ENCODE measurements around the gene HMGCL. TPM values are rescaled to one million over a fixed set of nuclear protein-coding genes. Genes with fewer than 3 reads are reported as not detected.
"Not testable (repeated sequence)": the region's sequence is repeated elsewhere in the genome, so short reads cannot be mapped to it uniquely, and the experiment has no call there.

Gene HMGCL
- total RNA-seq, 1 donor from 2014 or later, result 32.8 TPM

DNA sequence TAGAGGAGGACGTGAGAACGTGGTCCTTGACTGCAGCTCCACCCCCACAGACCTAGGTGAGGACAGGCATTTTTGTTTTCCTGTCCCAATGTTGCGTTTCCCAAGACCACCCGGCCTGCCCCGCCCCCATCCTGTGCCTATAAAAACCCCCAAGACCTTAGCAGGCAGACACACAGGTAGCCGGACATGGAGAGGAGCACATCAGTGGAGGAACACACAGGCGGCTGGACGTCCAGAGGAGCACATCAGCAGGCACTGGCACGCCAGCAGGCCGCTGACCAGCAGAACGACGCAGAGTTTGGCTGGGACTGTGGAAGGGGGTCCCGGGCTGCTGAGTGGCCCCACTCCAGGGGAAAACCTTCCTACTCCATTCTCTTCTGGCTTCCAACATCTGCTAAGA is 12.7 kb upstream of the HMGCL start:
- DNase-seq (ENCODE audit: missing footprints) (no peak), ATAC-seq (no peak)
- intact Hi-C loops (cut with DNase I), result no loop called here

DNA sequence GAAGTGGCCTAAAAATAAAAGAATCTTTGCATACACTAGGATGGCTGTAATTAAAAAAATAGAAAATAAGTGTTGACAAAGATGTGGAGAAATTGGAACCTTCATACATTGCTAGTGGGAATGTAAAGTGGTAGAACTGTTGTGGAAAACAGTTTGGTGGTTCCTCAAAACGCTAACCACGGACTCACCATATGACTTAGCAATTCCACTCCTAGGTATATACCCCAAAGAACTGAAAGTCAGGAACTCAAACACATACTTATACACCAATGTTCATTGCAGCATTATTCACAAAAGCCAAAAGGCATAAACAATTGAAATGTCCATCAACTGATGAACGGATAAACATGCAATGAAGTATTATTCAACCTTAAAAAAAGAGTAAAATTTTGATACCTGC is 10.8 kb upstream of the HMGCL start:
- ATAC-seq, result no peak
- intact Hi-C loops (cut with DNase I), result no loop called here
- no peak for DNase-seq (ENCODE audit: missing footprints)

DNA sequence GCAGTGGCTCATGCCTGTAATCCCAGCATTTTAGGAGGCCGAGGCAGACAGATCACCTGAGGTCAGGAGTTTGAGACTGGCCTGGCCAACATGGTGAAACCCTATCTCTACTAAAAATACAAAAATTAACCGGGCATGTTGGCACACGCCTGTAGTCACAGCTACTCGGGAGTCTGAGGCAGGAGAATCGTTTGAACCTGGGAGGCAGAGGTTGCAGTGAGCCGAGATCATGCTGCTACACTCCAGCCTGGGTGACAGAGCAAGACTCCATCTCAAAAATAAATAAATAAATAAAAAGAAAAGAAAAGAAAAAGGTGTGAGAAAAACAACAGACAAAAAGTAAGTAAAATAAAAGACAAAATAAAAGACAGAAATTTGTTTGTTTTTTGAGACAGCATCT is 8.9 kb upstream of the HMGCL start:
- DNase-seq (ENCODE audit: missing footprints); intact Hi-C loops (cut with DNase I); ATAC-seq: not testable (repeated sequence)

DNA sequence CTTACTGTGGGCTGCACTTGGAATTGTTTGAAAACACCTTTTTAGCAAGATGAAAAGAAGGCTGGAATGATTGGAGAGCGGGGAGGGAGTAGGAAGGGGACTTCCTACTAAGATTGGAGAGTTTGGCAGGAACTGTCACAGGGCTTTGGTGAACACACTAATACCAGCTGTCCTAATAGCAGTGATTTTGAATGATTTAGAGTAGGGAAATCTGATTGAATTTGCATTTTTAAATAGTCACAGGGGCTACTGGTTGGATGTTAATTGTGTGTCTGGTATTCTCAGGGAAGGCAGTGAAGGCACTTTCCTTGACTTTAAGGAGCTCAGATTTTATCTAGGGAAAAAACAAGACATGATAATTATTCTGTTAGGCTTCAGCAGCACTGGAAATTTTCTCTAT is 2.5 kb upstream of the HMGCL start:
- ATAC-seq (no peak), DNase-seq (ENCODE audit: missing footprints) (no peak)
- intact Hi-C loops (cut with DNase I), result loop anchor here (5.0 kb wide), 1 partner anchor 40 kb away; the partner anchor contains the start of gene FUCA1

DNA sequence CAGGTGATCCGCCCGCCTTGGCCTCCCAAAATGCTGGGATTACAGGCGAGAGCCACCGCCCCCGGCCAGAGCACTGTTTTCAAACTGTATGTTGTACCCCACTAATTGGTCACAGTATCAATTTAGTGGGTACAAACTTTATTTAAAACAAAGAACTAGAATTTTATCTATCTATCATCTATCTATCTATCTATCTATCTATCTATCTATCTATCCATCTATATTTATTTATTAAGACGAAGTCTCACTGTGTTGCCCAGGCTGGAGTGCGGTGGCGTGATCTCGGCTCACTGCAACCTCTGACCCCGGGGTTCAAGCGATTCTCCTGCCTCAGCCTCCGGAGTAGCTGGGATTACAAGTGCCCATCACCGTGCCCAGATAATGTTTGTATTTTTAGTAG is 1.4 kb upstream of the HMGCL start:
- intact Hi-C loops (cut with DNase I), result loop anchor here (5.0 kb wide), 1 partner anchor 41 kb away; the partner anchor contains the start of gene FUCA1
- not testable (repeated sequence) for DNase-seq (ENCODE audit: missing footprints); ATAC-seq

DNA sequence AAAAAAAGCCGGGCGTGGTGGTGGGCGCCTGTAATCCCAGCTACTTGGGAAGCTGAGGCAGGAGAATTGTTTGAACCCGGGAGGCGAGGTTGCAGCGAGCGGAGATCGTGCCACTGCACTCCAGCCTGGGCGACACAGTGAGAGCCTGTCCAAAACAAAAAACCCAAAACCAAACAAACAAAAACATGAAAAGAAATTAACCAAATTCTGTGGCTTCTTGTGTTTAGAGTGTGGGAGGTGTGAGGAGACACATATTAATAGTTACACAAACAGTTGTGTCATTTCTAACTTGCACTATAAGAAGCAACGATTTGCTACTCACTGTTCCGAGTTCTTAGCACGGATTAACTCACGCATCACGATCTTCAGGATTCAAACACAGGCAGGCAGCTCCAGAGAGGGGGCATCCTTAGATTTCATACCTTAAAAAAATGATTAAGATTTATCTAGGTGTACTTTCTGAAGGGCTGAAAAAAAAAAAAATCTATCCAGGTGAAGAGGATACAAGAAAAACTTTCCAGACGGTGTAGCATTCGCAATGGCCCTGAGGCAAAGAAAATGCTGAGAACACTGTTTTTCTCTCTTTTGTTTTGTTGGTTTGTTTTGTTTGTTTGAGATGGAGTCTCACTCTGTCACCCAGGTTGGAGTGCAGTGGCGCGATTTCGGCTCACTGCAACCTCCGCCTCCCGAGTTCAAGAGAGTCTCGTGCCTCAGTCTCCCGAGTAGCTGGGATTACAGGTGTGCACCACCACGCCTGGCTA is 713 bp upstream of the HMGCL start:
- ATAC-seq (no peak), DNase-seq (ENCODE audit: missing footprints) (no peak)
- intact Hi-C loops (cut with DNase I), result loop anchor here (2.0 to 5.0 kb wide), 2 partner anchors 25 to 41 kb away; partner anchors contain the start of genes FUCA1 and GALE

DNA sequence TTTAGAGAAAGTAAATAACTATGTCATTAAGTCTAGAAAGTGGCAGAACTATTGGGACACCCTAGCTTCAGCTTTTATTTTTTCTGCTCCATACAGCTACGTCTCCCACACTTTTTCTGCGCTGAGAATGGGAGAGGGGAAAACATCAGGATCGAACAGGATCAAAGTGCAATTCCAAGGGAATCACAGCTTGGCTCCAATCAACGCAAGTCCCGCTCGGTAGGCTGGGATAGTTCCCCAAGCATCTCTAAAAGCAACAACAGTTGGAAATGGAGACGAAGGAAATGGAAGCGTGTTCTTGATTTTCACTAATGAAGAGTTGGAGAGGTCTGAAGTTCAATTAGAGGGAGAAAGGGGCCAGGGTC is 536 bp downstream of the HMGCL start:
- intact Hi-C loops (cut with DNase I), result loop anchor here (2.0 to 5.0 kb wide), 2 partner anchors 24 to 43 kb away; partner anchors contain the start of genes FUCA1 and GALE
- DNase-seq (ENCODE audit: missing footprints) (no peak), ATAC-seq (no peak)

DNA sequence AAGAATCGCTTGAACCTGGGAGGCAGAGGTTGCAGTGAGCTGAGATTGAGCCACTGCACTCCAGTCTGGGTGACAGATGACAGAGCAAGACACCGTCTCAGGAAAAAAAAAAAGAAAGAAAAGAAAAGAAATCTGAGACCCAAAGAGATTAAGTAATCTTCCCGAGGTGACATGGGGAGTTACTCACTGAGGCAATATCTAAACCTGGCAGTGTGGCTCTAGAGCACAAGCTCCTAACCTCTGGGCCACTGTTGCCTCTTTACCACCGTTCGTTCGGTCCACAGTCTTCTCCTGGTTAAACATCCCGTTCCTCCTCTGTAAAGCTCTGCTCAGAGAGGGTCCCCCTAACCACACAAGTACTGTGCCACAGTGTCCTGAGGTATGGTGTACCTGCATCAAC is 1.5 kb downstream of the HMGCL start:
- intact Hi-C loops (cut with DNase I), result loop anchor here (2.0 kb wide), 1 partner anchor 23 kb away; the partner anchor contains the start of gene GALE
- ATAC-seq (no peak), DNase-seq (ENCODE audit: missing footprints) (no peak)

DNA sequence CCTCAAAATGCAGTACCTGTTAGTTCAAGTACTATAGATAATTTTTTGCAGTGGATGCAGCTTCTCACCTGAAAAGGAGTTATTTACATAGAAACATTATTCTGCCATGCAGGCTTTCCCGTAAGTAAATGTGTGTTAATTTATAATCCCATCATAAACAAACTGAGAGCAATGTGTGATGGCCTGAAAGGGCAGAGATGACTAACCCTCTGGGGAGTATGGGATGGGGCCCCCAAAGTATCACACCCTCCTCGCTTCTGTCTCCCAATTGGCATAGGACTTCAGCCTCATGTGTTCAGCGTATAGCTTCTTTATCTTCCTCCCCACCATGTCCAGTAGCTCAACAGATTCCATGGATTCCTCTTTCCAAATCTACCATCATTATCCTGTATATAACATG is 7.6 kb downstream of the HMGCL start:
- intact Hi-C loops (cut with DNase I), result no loop called here
- ATAC-seq, result no peak
- no peak for DNase-seq (ENCODE audit: missing footprints)

DNA sequence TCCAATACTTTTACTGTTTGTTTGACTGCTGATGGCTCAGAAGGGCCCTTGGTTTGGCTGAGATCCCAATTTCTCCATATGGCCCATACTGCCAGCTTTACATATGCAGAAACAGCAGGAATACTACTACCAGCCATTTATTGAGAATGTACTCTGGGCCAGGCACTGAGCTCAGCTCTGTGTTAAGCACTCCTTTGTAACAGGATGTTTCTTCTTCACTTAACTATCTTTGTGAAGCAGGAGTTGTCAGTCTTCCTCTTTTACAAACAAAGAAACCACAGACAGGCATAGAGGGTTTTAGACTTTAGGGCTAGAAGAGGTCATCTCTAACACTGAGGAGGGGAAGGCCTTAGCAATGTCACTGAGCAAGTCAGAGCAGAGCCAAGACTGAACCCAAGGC is 8.3 kb downstream of the HMGCL start:
- intact Hi-C loops (cut with DNase I), result no loop called here
- ATAC-seq, result no peak

DNA sequence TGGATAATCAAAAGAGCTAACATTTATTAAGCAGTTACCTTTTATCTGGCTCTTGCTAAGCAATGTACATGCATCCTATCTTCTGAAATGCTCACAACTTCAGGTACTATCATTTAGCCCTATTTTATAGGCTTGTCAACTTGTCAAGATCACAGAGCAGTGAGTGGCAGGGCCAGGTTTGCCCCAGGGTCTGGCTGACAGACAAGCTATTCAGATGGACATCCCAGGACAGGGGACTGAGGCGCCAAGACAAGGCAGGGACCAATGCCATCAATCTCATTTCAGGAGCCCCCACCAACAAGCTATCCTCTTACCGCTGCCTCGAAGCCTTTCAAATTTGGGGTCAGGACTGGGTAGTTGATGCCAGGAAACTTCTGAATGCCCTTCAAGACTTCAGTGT is 8.9 kb downstream of the HMGCL start:
- no peak for DNase-seq (ENCODE audit: missing footprints)
- intact Hi-C loops (cut with DNase I), result no loop called here
- no peak for ATAC-seq

More for the DNA sequence above, 8.3 kb downstream of the HMGCL start:
- DNase-seq (ENCODE audit: missing footprints), result no peak

DNA sequence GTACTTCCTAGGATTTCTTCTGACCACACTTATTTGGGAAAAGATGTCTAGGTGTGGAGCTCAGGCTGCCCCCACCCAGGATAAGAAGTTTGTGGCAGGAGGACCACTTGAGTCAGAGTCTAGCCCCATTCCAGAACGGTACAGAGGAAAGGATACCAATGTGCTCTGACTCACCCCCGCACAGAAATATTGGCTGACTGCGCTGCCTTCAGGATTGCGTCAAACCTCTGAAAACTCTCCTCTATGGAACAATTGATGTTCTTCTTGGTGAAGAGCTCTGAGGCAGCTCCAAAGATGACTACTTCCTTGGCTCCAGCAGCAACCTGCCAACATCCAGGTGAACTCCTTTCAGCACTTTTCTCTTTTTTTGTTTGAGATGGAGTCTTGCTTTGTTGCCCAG is 11.2 kb downstream of the HMGCL start:
- no peak for ATAC-seq
- intact Hi-C loops (cut with DNase I), result loop anchor here (5.0 kb wide), 1 partner anchor 103 kb away; no protein-coding TSS in a partner anchor
- DNase-seq (ENCODE audit: missing footprints), result no peak

DNA sequence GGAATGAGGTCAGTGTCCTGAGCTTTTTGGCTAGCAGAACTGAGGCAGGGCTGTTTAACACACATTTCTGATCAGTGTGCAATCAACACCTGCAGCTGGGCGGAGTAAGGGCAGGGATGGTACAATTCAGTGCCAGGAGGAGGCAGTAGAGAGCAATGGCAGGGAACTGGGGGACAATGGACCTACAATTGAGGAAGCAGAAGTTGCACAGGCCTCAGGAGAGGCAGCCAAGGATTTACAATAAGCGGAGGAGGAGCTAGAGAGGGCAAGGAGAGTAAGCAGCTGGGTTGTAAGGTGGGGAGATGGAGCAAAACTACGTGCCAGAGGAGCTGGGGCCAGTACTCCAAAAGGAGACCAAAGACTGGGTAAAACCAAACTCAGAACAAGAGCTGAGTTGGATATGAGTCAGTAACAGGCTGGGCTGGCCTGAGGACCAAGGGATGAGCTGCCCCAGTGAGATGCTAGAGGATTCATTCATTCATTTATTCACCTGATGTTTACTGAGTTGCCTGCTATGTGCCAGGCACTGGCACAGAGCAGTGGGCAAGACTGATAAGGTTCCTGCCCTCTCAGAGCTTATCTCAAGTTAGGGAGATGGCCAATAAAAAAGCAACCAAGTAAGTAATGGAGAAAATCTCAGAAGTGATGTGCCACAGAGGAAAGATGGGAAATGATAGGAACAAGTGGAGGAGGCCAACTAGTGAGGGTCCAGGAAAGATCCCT is 14.2 kb downstream of the HMGCL start:
- no peak for DNase-seq (ENCODE audit: missing footprints)
- peak; percentile 66 for ATAC-seq
- intact Hi-C loops (cut with DNase I), result loop anchor here (5.0 kb wide), 1 partner anchor 106 kb away; no protein-coding TSS in a partner anchor

DNA sequence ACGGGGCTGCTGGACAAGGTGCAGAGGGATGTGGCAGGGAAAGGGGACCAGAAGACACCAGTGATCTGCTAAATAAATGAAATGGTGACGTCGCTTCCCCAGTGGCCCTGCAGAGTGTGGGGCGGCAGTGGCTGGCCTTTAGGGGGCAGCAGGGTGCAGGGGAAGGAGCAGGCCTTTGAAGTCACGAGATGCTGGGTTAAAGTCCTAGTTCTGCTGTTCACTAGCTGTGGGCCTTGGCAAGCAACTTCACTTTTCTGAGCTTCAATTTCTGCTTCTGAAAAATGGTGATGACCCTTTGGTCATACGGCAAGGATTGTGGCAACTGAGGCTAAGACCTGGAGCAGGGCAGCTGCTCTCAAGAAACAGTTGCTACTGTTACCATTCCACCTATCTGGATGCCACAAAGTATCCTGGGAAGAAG is 15.5 kb downstream of the HMGCL start:
- DNase-seq (ENCODE audit: missing footprints), result peak; percentile 87
- intact Hi-C loops (cut with DNase I), result loop anchor here (5.0 kb wide), 1 partner anchor 108 kb away; no protein-coding TSS in a partner anchor
- peak; percentile 77 for ATAC-seq

DNA sequence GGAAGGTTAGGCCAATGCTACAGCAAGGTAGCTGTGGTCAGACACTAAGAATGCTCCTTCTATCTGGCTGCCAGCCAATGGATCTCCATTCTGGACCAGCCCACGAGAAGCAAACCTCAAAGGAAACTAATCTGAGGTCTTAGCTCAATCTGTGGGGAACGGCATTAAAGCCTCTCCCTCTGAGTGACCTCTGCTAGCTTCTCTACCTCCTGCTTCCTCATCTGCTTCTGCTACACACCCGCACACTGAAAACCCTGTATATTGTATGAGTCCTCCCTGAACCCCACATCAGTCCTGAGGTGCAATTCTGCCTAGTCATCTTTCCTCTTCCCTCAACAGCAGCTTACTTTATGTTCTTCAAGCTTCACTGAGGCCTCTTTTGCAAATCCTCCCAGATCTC is 17.8 kb downstream of the HMGCL start:
- no peak for ATAC-seq
- intact Hi-C loops (cut with DNase I), result no loop called here
- DNase-seq (ENCODE audit: missing footprints), result no peak

DNA sequence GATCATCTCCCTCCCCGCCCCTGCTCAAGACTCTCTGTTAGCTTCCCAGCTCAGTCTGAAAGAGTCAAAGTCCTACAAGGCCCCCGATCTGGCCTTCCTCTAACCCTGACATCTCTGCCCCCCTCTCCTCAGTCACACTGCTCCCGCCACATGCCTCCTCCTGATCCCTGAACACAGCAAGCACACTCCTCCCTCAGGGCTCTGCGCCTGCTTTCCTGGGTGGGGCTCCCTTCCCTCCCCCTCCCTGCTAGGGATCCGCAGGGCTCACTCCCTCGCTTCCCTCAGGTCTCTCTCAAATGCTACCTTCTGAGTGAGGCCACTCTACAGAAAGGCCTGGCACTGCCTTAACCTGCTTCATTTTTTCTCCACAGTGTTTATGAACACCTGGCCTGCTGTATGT is 18.9 kb downstream of the HMGCL start:
- ATAC-seq (no peak), DNase-seq (ENCODE audit: missing footprints) (no peak)
- intact Hi-C loops (cut with DNase I), result no loop called here

DNA sequence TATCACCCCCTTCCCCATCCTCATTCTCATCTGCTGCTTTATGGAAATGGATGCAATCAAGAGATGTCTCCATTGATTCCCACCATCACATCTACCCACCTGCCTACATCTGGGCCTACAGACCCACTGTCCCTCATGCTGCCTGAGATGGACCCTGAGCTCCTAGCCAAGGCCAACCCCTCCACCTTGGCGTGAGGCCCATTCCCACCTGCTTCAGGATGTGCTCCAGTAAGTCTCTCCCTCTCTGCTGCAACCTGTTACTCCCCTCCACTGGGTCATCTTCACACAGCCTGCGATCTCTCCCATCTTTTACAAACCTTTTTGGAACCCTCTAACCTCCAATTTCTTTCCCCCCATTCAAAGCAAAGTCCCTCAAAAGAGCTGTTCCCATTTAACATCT is 20.2 kb downstream of the HMGCL start:
- intact Hi-C loops (cut with DNase I), result no loop called here
- ATAC-seq (no peak), DNase-seq (ENCODE audit: missing footprints) (no peak)

DNA sequence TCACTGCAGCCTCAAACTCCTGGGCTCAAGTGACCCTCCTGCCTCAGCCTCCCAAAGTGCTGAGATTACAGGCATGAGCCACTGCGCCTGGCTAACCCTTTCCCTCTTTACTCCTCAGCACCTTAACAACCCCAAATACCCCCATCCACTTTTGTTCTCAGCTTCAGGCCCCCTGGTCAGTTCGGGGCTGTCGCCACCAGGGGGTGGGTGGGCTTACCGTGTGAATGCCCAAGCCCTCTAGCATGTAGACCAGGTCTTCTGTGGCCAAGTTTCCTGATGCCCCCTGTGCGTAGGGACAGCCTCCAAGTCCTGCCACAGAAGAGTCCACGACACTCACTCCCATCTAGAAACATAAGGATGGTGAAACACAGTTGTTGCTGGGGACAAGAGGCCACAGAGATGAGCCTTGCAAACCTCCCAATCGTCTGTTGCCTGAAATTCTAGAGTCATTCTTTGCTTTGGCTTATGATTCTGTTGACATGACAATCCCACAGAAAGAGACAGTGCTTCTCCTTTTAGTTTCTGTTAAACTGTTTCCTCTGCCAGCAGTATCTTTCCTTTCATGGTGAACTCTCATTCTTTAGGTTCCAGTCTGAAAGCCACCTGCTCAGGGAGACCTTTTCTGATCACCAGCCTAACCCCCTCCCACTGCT is 20.9 kb downstream of the HMGCL start:
- no peak for ATAC-seq
- intact Hi-C loops (cut with DNase I), result loop anchor here (5.0 kb wide), 1 partner anchor 63 kb away; the partner anchor contains the start of gene FUCA1
- no peak for DNase-seq (ENCODE audit: missing footprints)

DNA sequence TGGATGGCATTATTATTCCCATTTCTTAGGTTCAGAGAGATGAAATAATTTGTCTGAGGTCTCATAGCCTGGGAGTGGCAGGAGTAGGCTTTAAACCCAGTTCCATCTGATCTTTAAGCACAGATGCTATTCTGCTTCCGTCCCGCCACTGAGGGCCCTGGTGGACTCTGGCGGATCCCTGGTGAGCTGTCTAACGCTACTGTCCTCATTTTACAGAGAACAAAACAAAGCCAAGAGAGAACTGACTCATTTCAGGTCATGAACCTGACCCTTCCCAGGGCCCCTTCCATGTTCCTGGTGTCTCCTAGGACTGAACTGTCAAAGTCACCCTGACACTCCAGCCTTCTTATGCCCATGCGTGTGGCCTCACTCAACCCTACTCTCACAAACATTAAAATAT is 21.6 kb downstream of the HMGCL start:
- intact Hi-C loops (cut with DNase I), result loop anchor here (5.0 kb wide), 1 partner anchor 64 kb away; the partner anchor contains the start of gene FUCA1
- no peak for ATAC-seq
- no peak for DNase-seq (ENCODE audit: missing footprints)
